NCI-H446 (cell line): ENCODE measurements around the gene DCAKD.

ENCODE experiments used
- DNase-seq, 2 experiments: peaks; one replicate each; lab custom pipeline; 2025; lab: John Stamatoyannopoulos, UW

The DCAKD gene

GRCh38 chr17:45004388-45004787 is 47.0 kb downstream of the DCAKD start:
- DNase-seq, result no peak

GRCh38 chr17:45003877-45004276 is 47.6 kb downstream of the DCAKD start:
- DNase-seq, result no peak

GRCh38 chr17:45001310-45001709 is 50.1 kb downstream of the DCAKD start:
- DNase-seq, result no peak

GRCh38 chr17:44999433-44999832 is 52.0 kb downstream of the DCAKD start:
- DNase-seq, result no peak

GRCh38 chr17:44998646-44999045 is 52.8 kb downstream of the DCAKD start:
- DNase-seq, result no peak

- DNase-seq, result peak in 1 of 2 experiments; percentile 12
Measured at GRCh38 chr17:44997733-44998520, 53.5 kb downstream of the DCAKD start.

GRCh38 chr17:44996304-44996703 is 55.1 kb downstream of the DCAKD start:
- no peak for DNase-seq

GRCh38 chr17:44995436-44996001 is 55.9 kb downstream of the DCAKD start:
- peak in 1 of 2 experiments; percentile 58 for DNase-seq

GRCh38 chr17:44992242-44992939 is 59.0 kb downstream of the DCAKD start:
- no peak for DNase-seq

- DNase-seq, result no peak
Measured at GRCh38 chr17:44990994-44991393, 60.4 kb downstream of the DCAKD start.

- DNase-seq, result no peak
Measured at GRCh38 chr17:44989552-44990138, 61.8 kb downstream of the DCAKD start.

- DNase-seq, result no peak
Measured at GRCh38 chr17:44988044-44988942, 63.1 kb downstream of the DCAKD start.

- DNase-seq, result no peak
Measured at GRCh38 chr17:44983563-44983962, 67.9 kb downstream of the DCAKD start.

GRCh38 chr17:44982113-44982702 is 69.2 kb downstream of the DCAKD start:
- DNase-seq, result no peak

- peak; percentile 24 to 68 for DNase-seq
Measured at GRCh38 chr17:44981221-44981968, 70.0 kb downstream of the DCAKD start.

- DNase-seq, result peak in 1 of 2 experiments; percentile 59
Measured at GRCh38 chr17:44979426-44979995, 71.9 kb downstream of the DCAKD start.

- no peak for DNase-seq
Measured at GRCh38 chr17:44978807-44979206, 72.6 kb downstream of the DCAKD start.

GRCh38 chr17:44977814-44978550 is 73.5 kb downstream of the DCAKD start:
- peak in 1 of 2 experiments; percentile 40 for DNase-seq

GRCh38 chr17:44977065-44977464 is 74.4 kb downstream of the DCAKD start:
- no peak for DNase-seq
